ENCODE results near the gene TMEM242. TPM values are rescaled to one million over a fixed set of nuclear protein-coding genes. Genes with fewer than 3 reads are reported as not detected.

Gene TMEM242
- polyA plus RNA-seq, 1 donor: 14.7 TPM

DNA sequence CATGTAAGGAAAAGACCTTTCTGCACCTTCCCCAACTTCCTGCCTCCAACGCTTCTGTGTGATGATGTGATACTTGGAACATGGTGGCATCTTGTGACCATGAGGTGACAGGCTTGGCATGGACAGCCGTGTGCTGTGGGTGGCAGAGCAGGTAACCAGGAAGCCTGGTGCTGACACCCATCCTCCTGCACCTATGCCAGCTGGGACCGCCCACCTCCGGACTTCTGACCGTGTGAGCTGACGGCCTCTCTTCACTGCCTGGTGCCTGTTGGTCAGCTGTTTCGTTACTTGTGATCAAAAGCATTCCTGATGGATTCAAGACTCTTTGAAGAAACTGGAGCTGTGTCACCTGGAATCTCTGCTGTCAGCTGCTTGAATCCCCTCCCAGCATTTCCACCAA lies 70.3 kb downstream of the TMEM242 start:
- no peak for DNase-seq

- no peak for DNase-seq
These were observed 71.6 kb downstream of the TMEM242 start for GRCh38 chr6:157251586-157252247.

DNA sequence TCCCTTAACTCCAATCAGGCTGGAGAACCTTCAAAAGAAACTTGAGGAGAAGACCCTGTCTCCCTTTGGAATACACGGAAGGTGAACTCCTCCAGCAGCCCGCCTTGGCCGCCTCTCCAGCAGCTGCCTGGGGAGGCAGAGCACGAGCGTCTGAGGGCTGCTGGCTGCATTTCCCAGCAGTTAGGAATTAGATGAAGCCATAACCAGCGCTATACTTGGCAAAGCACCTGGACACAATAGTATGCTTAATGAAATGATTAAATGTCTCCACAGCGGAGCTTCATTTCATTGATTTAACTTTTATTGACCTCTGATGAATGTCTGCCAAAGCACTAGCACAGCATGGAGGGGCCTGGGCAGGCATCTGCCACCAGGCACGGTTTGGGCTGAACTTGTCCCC lies 73.5 kb downstream of the TMEM242 start:
- DNase-seq: no peak

GRCh38 chr6:157248264-157248663 lies 75.1 kb downstream of the TMEM242 start:
- DNase-seq: no peak

DNA sequence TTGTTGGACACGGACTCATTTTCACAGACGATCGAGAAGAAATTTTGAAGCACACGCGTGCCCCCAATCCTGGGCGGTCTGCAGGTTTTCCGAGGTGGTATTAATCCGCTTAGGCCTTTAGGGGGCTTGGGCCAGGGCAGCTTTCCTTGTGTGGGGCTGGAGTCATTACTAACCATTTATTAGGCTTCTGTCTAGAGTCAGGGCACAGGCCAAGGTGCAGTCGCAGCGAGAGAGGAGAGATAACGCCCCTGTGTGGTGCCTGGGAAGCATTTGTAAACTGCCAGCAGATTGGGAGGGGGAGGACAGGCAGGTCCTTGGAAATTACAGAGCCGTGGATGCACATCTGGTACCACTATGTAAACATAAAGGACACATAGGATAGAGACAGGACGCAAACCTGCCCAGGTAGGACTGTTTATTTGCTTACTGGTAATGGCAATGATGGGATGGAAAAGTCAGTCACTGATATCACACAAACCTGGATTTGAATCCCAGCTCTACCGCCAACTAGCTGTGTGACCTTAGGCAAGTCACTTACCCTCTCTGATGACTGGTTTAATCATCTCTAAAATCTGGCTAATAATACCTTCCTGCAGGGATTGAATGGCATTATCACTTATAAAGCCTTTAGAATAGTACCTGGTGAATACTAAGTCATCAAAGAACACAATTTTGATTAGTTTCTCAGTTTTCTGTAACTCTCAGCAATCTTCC lies 76.4 kb downstream of the TMEM242 start:
- DNase-seq: no peak

- DNase-seq: no peak
These were observed 77.2 kb downstream of the TMEM242 start for GRCh38 chr6:157246048-157246630.

- no peak for DNase-seq
These were observed 77.9 kb downstream of the TMEM242 start for GRCh38 chr6:157245436-157245835.

DNA sequence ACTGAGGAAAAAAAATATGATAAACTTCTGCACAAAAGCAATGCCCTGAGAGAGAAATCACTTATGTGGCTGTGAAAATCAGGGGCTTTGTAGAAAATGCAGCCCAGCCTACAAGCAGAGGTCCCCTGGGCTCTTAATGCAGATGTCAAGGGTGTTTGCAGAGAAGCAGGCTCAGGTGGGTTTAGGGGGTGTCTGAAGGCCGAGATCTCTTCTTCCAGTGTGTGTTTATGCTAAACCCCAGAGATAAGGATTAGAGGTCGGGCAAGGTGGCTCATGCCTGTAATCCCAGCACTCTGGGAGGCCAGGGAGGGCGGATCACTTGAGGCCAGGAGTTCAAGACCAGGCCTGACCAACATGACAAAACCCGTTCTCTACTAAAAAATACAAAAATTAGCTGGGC lies 78.5 kb downstream of the TMEM242 start:
- DNase-seq: no peak

GRCh38 chr6:157244175-157244574 lies 79.1 kb downstream of the TMEM242 start:
- DNase-seq: no peak

- DNase-seq: no peak
These were observed 80.5 kb downstream of the TMEM242 start for GRCh38 chr6:157242791-157243190.

DNA sequence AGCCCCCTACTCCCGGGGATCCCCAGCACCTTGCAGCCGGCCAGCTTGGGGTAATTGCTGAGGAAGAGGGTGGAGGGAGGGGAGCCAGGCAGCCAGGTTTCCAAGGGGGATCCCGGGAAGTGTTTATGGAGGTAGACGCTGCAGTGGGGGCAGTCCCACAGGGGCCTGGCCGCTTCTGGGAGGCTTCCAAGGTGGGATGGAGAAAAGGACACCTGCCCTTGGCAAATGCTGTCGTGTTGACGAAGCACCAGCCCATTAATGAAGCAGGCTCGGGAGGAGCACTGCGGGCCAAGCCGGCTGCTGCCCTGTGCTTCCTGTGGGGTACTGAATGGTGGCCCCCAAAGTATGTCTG lies 82.4 kb downstream of the TMEM242 start:
- DNase-seq: no peak

DNA sequence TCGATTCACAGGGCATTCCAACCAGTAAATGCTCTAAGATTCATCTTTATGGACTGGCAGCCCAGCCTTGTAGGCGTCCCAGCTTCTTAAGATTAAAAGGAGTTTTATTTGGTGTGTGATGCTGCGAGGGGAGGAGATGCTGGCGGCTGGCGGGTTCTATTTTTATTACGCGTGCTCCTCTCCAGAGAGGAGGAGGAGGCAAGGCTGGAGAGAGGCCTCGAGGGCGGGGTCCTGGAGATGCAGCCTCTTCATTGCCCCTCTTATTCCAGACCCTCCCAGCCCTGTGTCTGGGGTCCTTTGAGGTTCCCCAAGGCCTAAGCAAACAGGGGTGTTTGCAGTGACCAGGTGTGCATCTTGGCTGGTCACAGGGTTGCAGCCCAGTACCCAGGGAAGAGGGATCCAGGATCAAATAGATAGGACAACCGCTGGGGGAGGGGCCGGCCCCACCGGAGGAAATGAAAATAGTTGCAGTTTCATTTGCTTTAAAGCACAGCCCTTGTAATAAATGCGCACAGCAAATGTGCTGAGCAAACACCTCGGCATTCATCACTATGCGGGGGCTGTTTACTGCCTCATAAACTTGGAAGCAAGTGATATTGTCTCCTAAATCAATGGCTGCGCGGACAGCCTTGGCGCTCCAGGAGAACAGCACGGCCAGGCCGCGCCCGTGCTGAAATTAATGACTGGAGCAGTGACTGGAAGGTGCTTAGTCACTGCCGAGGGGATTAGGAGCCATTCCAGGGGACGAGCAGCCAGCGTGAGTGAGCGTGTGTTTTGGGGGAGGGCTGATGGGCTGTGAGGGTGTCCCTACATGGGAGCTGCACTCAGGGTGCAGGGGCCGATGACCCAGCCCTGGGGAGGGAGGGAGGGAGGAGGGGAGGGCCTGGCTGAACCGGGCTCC lies 83.0 kb downstream of the TMEM242 start:
- DNase-seq: peak; percentile 86

- no peak for DNase-seq
These were observed 83.7 kb downstream of the TMEM242 start for GRCh38 chr6:157239671-157240058.

Other genes with a start within 250 kb of the TMEM242 start
- gene ZDHHC14, start 57.7 kb upstream of the TMEM242 start, polyA plus RNA-seq (ENCODE audit: insufficient read length): 19.1 TPM